SK-N-SH (cell line): ENCODE measurements around the gene TEX101. TPM values are rescaled to one million over a fixed set of nuclear protein-coding genes. Genes with fewer than 3 reads are reported as not detected.
"Not testable (repeated sequence)": the region's sequence is repeated elsewhere in the genome, so short reads cannot be mapped to it uniquely, and the experiment has no call there.

ENCODE experiments used
- CTCF ChIA-PET: fragments of 300-600, 350-600 bp; formaldehyde crosslinking; extraction: SDS; loops from one replicate; lab custom pipeline; 2021; lab: Yijun Ruan, JAX
- POLR2A ChIA-PET: fragments of 350-600 bp; sonication (Branson Sonifier 250); formaldehyde crosslinking; extraction: SDS; loops from one replicate; lab custom pipeline; 2020; ENCODE audit warnings: antibody characterized with exemption, inconsistent platforms; lab: Yijun Ruan, JAX
- DNase-seq: peaks from one replicate; pipeline ENCODE4 v3.0.0; 2012
- H2AFZ ChIP-seq: fragments of 200-600 bp; sonication (generic); 2 replicates; pipeline ENCODE4 v1.8.1; 2016; ENCODE audit warnings: antibody characterized with exemption, mild to moderate bottlenecking, low read depth
- H3F3A ChIP-seq: fragments of 200-600 bp; sonication (generic); replicated peaks from 2 replicates; pipeline ENCODE3; 2016; ENCODE audit warnings: antibody characterized with exemption, mild to moderate bottlenecking; ENCODE audit not compliant: insufficient read depth
- H3K27ac ChIP-seq, 2 experiments: fragments of 200-500 bp in 1 of 2; fragments of 200-600 bp in 1 of 2; sonication (Bioruptor generic) in 1 of 2; sonication (generic), shearing (Covaris generic) in 1 of 2; 2 replicates each; pipeline versions ENCODE4 v1.5.1 to v1.6.1; 2014 to 2016; ENCODE audit warnings: low read depth in 2 of 2, inconsistent platforms in 1 of 2, low read length in 1 of 2, mild to moderate bottlenecking in 1 of 2, mixed read lengths in 1 of 2
- H3K27me3 ChIP-seq: fragments of 200-600 bp; sonication (generic), shearing (Covaris generic); 2 replicates; pipeline ENCODE4 v1.6.1; 2016; ENCODE audit warnings: mixed run types; ENCODE audit not compliant: insufficient read depth
- H3K36me3 ChIP-seq, 2 experiments: fragments of 200-500 bp in 1 of 2; fragments of 200-600 bp in 1 of 2; sonication (Bioruptor generic) in 1 of 2; sonication (generic) in 1 of 2; replicated peaks in 1 of 2; 2 replicates each; pipeline versions ENCODE3 to v1.5.1; 2014 to 2016; ENCODE audit warnings: low read length in 1 of 2, mild to moderate bottlenecking in 1 of 2; ENCODE audit not compliant: insufficient read depth in 2 of 2, control insufficient read depth in 1 of 2
- H3K4me1 ChIP-seq, 2 experiments: fragments of 200-500 bp in 1 of 2; fragments of 200-600 bp in 1 of 2; sonication (Bioruptor generic) in 1 of 2; sonication (generic), shearing (Covaris generic) in 1 of 2; 2 replicates each; pipeline versions ENCODE4 v1.5.1 to v1.6.1; 2014 to 2016; ENCODE audit warnings: low read depth in 1 of 2, low read length in 1 of 2, mixed run types in 1 of 2; ENCODE audit not compliant: insufficient read depth in 2 of 2, control insufficient read depth in 1 of 2
- H3K4me2 ChIP-seq: fragments of 200-600 bp; sonication (generic), shearing (Covaris generic); 2 replicates; pipeline ENCODE4 v1.6.1; 2017; ENCODE audit warnings: mixed run types
- H3K4me3 ChIP-seq, 2 experiments: fragments of 200-500 bp in 1 of 2; fragments of 200-600 bp in 1 of 2; sonication (Bioruptor generic) in 1 of 2; sonication (generic), shearing (Covaris generic) in 1 of 2; 2 replicates each; pipeline versions ENCODE4 v1.5.1 to v1.8.1; 2014 to 2016; ENCODE audit warnings: low read depth in 2 of 2, inconsistent platforms in 1 of 2, low read length in 1 of 2, mild to moderate bottlenecking in 1 of 2, mixed read lengths in 1 of 2, moderate library complexity in 1 of 2
- H3K79me2 ChIP-seq: fragments of 200-600 bp; sonication (generic); 2 replicates; pipeline ENCODE4 v1.8.1; 2017; ENCODE audit warnings: mild to moderate bottlenecking; ENCODE audit not compliant: insufficient read depth
- H3K9ac ChIP-seq: fragments of 200-600 bp; sonication (generic); 2 replicates; pipeline ENCODE4 v1.6.1; 2017; ENCODE audit warnings: mixed run types
- H3K9me2 ChIP-seq: fragments of 200-600 bp; sonication (generic); 2 replicates; pipeline ENCODE4 v1.6.1; 2017; ENCODE audit warnings: mixed run types
- H3K9me3 ChIP-seq: fragments of 200-600 bp; sonication (generic); 2 replicates; pipeline ENCODE4 v1.6.1; 2017; ENCODE audit warnings: mixed run types, mild to moderate bottlenecking, moderate library complexity
- H4K20me1 ChIP-seq: fragments of 200-600 bp; sonication (generic); 2 replicates; pipeline ENCODE4 v1.6.1; 2017; ENCODE audit warnings: mild to moderate bottlenecking, mixed run types; ENCODE audit not compliant: insufficient read depth
- CTCF ChIP-seq: fragments of 200-600 bp; sonication (generic); IDR thresholded peaks from 2 replicates; pipeline ENCODE4 v1.6.1; 2017; ENCODE audit warnings: antibody characterized with exemption, mild to moderate bottlenecking, moderate library complexity
- EP300 ChIP-seq, 2 experiments: IDR thresholded peaks; 2 replicates each; pipeline versions ENCODE4 v1.4.0 to v1.6.1; 2012; ENCODE audit warnings: borderline replicate concordance in 1 of 2, low read depth in 1 of 2, low read length in 1 of 2
- FOSL2 ChIP-seq: IDR thresholded peaks from 2 replicates; pipeline ENCODE4 v1.4.0; 2012; ENCODE audit warnings: low read depth, mild to moderate bottlenecking, moderate library complexity, borderline replicate concordance
- FOXJ3 ChIP-seq: sonication (generic); formaldehyde crosslinking; IDR thresholded peaks from 2 replicates; pipeline ENCODE4 v1.5.1; 2020; ENCODE audit warnings: mild to moderate bottlenecking, missing genetic modification reagents
- JUND ChIP-seq: IDR thresholded peaks from 2 replicates; pipeline ENCODE4 v1.4.0; 2012
- MEF2A ChIP-seq: IDR thresholded peaks from 2 replicates; pipeline ENCODE4 v1.4.0; 2012; ENCODE audit warnings: low read depth, borderline replicate concordance
- MXI1 ChIP-seq: IDR thresholded peaks from 2 replicates; pipeline ENCODE4 v1.6.1; 2012; ENCODE audit warnings: mild to moderate bottlenecking, low read depth, low read length, improper control_type of control experiment
- NRF1 ChIP-seq: IDR thresholded peaks from 2 replicates; pipeline ENCODE4 v1.6.1; 2012; ENCODE audit warnings: low read depth, mild to moderate bottlenecking, low read length
- PBX3 ChIP-seq: IDR thresholded peaks from 2 replicates; pipeline ENCODE4; 2012
- RFX5 ChIP-seq: IDR thresholded peaks from 2 replicates; pipeline ENCODE4 v1.6.1; 2012; ENCODE audit warnings: mild to moderate bottlenecking, improper control_type of control experiment, low read length
- TAF1 ChIP-seq: IDR thresholded peaks from 2 replicates; pipeline ENCODE4 v1.6.1; 2012; ENCODE audit warnings: low read depth, mild to moderate bottlenecking, low read length, moderate library complexity, borderline replicate concordance
- TEAD4 ChIP-seq: IDR thresholded peaks from 2 replicates; pipeline ENCODE4 v1.4.0; 2012; ENCODE audit warnings: mild to moderate bottlenecking, borderline replicate concordance; ENCODE audit not compliant: insufficient read depth
- YY1 ChIP-seq: IDR thresholded peaks from 2 replicates; pipeline ENCODE4 v1.4.0; 2012; ENCODE audit warnings: low read depth, mild to moderate bottlenecking
- ZBTB33 ChIP-seq: IDR thresholded peaks from 2 replicates; pipeline ENCODE4 v1.4.0; 2012; ENCODE audit warnings: low read depth, borderline replicate concordance
- WGBS: methylation state at CpG from one replicate; pipeline ENCODE4 v1.1.6; 2017; ENCODE audit warnings: low lambda C conversion rate; 5-methylcytosine and 5-hydroxymethylcytosine counted together
- polyA plus RNA-seq, 3 experiments: library from polyadenylated mRNA; depleted of rRNA; stranded (reverse); fragments of >200 nt; gene quantifications; 2 replicates each; pipeline ENCODE4 v1.2.3, GENCODE V29; 2012
- TF ChIP-seq, protein P1 (sequence below): IDR thresholded peaks from 2 replicates; pipeline ENCODE4 v1.4.0; 2012; ENCODE audit warnings: low read depth, borderline replicate concordance

TEX101 gene
- polyA plus RNA-seq, 1 of the 3 experiments (the other 2 are of a cell fraction), result 0.07 TPM

DNA sequence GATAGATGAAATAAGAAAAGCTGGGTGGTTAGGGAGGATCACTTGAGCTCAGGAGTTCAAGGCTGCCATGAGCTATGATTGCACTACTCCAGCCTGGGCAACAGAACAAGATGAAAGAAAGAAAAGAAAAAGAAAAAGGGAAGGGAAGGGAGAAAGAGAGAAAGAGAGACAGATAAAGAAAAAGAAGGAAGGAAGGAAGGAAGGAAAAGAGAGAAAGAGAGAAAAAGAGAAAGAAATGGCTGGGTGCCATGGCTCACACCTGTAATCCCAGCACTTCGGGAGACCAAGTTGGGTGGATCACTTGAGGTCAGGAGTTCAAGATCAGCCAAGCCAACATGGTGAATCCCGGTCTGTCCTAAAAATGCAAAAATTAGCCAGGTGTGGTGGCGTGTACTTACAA, 21.1 kb downstream of the TEX101 start:
- H3K27me3 ChIP-seq, result peaks cover 17% of the 10 kb centered on the region; the same call in 1 of the 2 replicates
- peaks cover 0 to 7% of the 10 kb centered on the region in 2 experiments; a peak in 1 of 4 replicates for H3K4me1 ChIP-seq
- DNase-seq, result no peak
- WGBS, result 48% methylated on average over 3 of the region's 3 CpGs
- H3K79me2 ChIP-seq, result no peaks in the 10 kb centered on the region
- H3K9me2 ChIP-seq, result no peaks in the 10 kb centered on the region
- H3K27ac ChIP-seq, result no peak overlapping the region
- TF ChIP-seq FOSL2, result no peak
- TF ChIP-seq MEF2A, result no peak
- no peak for TF ChIP-seq YY1
- no peak for TF ChIP-seq EP300 (IDR thresholded peaks at IDR 0.05; ENCODE audit: borderline replicate concordance in 1 of 2, low read depth in 1 of 2, low read length in 1 of 2)
- no peak for TF ChIP-seq RFX5
- TF ChIP-seq, protein P1, sequence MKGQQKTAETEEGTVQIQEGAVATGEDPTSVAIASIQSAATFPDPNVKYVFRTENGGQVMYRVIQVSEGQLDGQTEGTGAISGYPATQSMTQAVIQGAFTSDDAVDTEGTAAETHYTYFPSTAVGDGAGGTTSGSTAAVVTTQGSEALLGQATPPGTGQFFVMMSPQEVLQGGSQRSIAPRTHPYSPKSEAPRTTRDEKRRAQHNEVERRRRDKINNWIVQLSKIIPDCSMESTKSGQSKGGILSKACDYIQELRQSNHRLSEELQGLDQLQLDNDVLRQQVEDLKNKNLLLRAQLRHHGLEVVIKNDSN, result no peak
- no peak for TF ChIP-seq JUND
- TF ChIP-seq FOXJ3 (CRISPR knock-in tag), result no peak
- TF ChIP-seq PBX3, result no peak
- no peak for TF ChIP-seq NRF1
- no peak for TF ChIP-seq ZBTB33
- no peak for TF ChIP-seq TEAD4
- no peak for TF ChIP-seq CTCF
- TF ChIP-seq TAF1, result no peak
- no peak for TF ChIP-seq MXI1
- H3K36me3 ChIP-seq, result no peaks in the 10 kb centered on the region
- no peaks in the 10 kb centered on the region for H3K9me3 ChIP-seq
- POLR2A ChIA-PET, result interaction anchor here (0.6 kb wide), 1 partner anchor 8 kb away, joined by 3 read pairs; no protein-coding TSS in a partner anchor
- peaks cover 14% of the 10 kb centered on the region for H3F3A ChIP-seq
- peaks cover 3% of the 10 kb centered on the region; the same call in 1 of the 2 replicates for H4K20me1 ChIP-seq
- CTCF ChIA-PET, result interaction anchor here (2.0 to 19.6 kb wide), 3 partner anchors 10 to 89 kb away, joined by 12 to 632 read pairs (median 13); partner anchors contain the start of genes ETHE1 and ZNF575
- H2AFZ ChIP-seq, result no peak overlapping the region
- H3K4me3 ChIP-seq, result no peak overlapping the region
- no peak overlapping the region for H3K9ac ChIP-seq
- no peak overlapping the region for H3K4me2 ChIP-seq

DNA sequence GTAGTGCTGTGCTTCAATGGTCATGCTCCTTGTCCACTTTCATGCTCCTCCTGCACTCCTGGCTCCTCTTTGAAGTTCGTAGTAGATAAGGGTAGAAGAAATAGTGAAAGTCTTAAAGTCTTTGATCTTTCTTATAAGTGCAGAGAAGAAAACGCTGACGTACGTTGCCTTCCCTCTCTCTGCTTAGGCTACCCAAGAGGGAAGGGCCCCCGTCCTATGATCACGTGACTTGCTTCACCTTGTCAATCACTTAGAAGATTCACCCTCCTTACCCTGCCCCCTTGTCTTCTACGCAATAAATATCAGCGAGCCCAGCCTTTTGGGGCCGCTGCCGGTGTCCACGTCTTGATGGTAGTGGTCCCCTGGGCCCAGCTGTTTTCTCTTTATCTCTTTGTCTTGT, 22.6 kb downstream of the TEX101 start:
- H3K9ac ChIP-seq, H3K4me2 ChIP-seq, H3K4me1 ChIP-seq, H2AFZ ChIP-seq, H3K27ac ChIP-seq, H3K36me3 ChIP-seq, POLR2A ChIA-PET, H3K79me2 ChIP-seq, H4K20me1 ChIP-seq, DNase-seq, H3K4me3 ChIP-seq, H3K9me3 ChIP-seq, H3K9me2 ChIP-seq: not testable (repeated sequence)
- H3F3A ChIP-seq, result peaks cover 14% of the 10 kb centered on the region
- peaks cover 17% of the 10 kb centered on the region; the same call in 1 of the 2 replicates for H3K27me3 ChIP-seq
- CTCF ChIA-PET, result interaction anchor here (2.0 to 19.6 kb wide), 2 partner anchors 10 to 88 kb away, joined by 12 to 632 read pairs; partner anchors contain the start of genes ETHE1 and ZNF575
- 76% methylated on average over 11 of the region's 11 CpGs for WGBS
